ENCODE results near the gene SNAPC2.
A peak's percentile ranks its signal among the peaks of the same experiment; 100 is the strongest.
"Not testable (repeated sequence)": the region's sequence is repeated elsewhere in the genome, so short reads cannot be mapped to it uniquely, and the experiment has no call there.

Gene SNAPC2

DNA sequence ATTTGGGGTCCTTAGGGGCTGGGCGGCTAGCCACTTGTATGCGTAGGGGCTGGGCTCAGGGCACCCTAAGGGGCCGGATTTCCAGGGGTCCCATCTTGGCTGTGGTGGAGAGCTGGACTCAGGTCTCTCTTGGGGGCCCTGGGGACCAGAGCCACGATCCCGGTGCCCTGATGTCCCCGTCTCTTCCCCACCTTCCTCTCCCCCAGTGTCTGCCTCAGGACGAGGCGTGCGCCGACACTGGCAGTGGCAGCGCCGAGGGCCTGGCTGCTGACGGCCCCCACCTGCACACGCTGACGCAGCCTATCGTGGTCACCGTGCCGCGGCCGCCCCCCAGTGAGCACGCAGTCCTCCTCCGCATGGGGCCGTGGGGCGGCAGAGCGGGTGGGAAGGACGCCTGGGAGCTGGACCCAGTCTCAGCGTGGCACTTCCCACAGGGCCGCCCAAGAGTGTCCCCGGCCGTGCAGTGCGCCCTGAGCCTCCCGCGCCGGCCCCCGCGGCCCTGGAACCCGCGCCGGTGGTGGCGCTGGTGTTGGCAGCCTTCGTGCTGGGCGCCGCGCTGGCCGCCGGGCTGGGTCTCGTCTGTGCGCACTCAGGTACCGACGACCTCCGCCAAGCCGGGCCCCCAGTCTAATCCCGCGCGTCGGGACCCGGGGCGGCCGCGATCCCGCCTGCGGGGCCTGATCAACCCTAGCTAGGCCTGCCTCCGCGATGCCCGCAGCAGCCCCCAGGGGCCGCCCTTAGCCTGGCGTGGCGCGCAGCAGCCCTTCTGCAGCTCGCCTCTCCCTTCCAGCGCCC lies 2.7 kb upstream of the SNAPC2 start:
- H3K27me3 ChIP-seq (ENCODE audit: control insufficient read depth, insufficient read depth, low read length) = no peaks in the 10 kb centered on the region
- H3K4me2 ChIP-seq (ENCODE audit: low read length) = peak overlapping the region; percentile 61
- H3K9me3 ChIP-seq (ENCODE audit: control insufficient read depth, low read length) = no peaks in the 10 kb centered on the region
- no peaks in the 10 kb centered on the region for H3K36me3 ChIP-seq (ENCODE audit: control insufficient read depth, insufficient read depth, low read length)
- TF ChIP-seq, protein P1, sequence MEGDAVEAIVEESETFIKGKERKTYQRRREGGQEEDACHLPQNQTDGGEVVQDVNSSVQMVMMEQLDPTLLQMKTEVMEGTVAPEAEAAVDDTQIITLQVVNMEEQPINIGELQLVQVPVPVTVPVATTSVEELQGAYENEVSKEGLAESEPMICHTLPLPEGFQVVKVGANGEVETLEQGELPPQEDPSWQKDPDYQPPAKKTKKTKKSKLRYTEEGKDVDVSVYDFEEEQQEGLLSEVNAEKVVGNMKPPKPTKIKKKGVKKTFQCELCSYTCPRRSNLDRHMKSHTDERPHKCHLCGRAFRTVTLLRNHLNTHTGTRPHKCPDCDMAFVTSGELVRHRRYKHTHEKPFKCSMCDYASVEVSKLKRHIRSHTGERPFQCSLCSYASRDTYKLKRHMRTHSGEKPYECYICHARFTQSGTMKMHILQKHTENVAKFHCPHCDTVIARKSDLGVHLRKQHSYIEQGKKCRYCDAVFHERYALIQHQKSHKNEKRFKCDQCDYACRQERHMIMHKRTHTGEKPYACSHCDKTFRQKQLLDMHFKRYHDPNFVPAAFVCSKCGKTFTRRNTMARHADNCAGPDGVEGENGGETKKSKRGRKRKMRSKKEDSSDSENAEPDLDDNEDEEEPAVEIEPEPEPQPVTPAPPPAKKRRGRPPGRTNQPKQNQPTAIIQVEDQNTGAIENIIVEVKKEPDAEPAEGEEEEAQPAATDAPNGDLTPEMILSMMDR (IDR thresholded peaks at IDR 0.05) = peak; percentile 70
- H3K4me1 ChIP-seq = peaks cover 3% of the 10 kb centered on the region
- peak overlapping the region; percentile 45 for H3K4me3 ChIP-seq (ENCODE audit: low read depth, low read length)
- no peaks in the 10 kb centered on the region for H3K79me2 ChIP-seq
- H3K27ac ChIP-seq = peak overlapping the region; percentile 83
- peak overlapping the region; percentile 17 for H3K9ac ChIP-seq
- H2AFZ ChIP-seq = peak overlapping the region; percentile 65

DNA sequence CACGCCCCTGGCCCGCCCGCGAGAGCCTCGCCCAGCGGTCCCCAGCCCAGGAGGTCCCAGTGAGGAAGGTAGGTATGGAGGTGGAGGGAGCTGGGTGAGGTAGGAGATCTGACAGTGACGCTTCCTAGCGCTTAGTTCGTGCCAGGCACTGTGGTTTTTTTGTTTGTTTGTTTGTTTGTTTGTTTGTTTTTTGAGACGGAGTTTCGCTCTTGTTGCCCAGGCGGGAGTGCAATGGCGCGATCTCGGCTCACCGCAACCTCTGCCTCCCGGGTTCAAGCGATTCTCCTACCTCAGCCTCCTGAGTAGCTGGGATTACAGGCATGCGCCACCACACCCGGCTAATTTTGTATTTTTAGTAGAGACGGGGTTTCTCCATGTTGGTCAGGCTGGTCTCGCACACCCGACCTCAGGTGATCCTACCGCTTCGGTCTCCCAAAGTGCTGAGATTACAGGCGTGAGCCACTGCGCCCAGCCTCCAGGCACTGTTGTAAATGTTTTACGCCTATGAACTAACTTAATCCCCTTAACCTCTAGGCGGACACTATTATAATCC lies 2.0 kb upstream of the SNAPC2 start:
- H3K9me3 ChIP-seq (ENCODE audit: control insufficient read depth, low read length); H3K79me2 ChIP-seq; H3K27me3 ChIP-seq (ENCODE audit: control insufficient read depth, insufficient read depth, low read length); H3K4me1 ChIP-seq; H3K36me3 ChIP-seq (ENCODE audit: control insufficient read depth, insufficient read depth, low read length): not testable (repeated sequence)
- Histone ChIP-seq H3K27ac (peak overlapping the region; percentile 83), H3K4me2 (ENCODE audit: low read length) (peak overlapping the region; percentile 61), H3K9ac (peak overlapping the region; percentile 17), H2AFZ (peak overlapping the region; percentile 65), H3K4me3 (ENCODE audit: low read depth, low read length) (peak overlapping the region; percentile 45)

DNA sequence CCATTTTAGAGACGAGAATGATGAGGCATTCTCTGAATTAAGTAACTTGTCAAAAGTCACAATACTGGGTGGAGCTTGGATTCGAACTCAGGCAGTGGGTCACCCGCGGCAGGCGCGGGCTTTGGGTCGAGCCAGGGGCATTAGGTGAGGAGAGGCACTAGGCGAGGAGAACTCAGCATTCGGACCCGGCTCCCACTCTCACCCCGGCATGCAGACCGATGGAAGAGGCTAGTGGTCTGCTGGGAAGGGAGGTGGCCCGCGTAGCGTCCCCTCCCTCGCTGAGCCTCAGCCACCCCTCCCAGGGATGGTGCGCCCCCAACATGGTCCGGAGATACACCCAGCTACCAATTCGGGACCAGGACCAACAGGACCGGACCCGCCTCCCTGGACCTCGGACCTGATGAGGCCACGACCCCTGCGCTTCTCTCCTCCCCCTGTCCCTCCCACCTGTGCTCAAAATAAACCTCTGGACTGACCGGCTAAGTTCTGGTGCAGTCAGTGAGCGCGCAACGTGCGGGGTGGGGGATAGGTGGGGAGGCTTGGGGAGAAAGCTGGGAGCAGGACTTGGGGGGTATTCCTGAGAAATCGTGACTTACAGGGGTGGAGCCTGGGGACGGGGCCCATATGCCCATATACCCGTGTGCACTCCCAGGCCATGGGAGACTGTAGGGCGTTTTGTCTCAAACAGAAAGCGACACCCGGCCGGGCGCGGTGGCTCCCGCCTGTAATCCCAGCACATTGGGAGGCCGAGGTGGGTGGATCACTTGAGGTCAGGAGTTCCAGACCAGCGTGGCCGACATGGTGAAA lies 1.3 kb upstream of the SNAPC2 start:
- no peaks in the 10 kb centered on the region for H3K27me3 ChIP-seq (ENCODE audit: control insufficient read depth, insufficient read depth, low read length)
- H3K36me3 ChIP-seq (ENCODE audit: control insufficient read depth, insufficient read depth, low read length) = no peaks in the 10 kb centered on the region
- TF ChIP-seq, protein P1 (IDR thresholded peaks at IDR 0.05) = no peak
- no peaks in the 10 kb centered on the region for H3K9me3 ChIP-seq (ENCODE audit: control insufficient read depth, low read length)
- no peak overlapping the region for H3K4me3 ChIP-seq (ENCODE audit: low read depth, low read length)
- H2AFZ ChIP-seq = no peak overlapping the region
- no peak overlapping the region for H3K9ac ChIP-seq
- no peak overlapping the region for H3K27ac ChIP-seq
- no peaks in the 10 kb centered on the region for H3K79me2 ChIP-seq
- H3K4me2 ChIP-seq (ENCODE audit: low read length) = peak overlapping the region; percentile 93
- H3K4me1 ChIP-seq = peaks cover 3% of the 10 kb centered on the region

DNA sequence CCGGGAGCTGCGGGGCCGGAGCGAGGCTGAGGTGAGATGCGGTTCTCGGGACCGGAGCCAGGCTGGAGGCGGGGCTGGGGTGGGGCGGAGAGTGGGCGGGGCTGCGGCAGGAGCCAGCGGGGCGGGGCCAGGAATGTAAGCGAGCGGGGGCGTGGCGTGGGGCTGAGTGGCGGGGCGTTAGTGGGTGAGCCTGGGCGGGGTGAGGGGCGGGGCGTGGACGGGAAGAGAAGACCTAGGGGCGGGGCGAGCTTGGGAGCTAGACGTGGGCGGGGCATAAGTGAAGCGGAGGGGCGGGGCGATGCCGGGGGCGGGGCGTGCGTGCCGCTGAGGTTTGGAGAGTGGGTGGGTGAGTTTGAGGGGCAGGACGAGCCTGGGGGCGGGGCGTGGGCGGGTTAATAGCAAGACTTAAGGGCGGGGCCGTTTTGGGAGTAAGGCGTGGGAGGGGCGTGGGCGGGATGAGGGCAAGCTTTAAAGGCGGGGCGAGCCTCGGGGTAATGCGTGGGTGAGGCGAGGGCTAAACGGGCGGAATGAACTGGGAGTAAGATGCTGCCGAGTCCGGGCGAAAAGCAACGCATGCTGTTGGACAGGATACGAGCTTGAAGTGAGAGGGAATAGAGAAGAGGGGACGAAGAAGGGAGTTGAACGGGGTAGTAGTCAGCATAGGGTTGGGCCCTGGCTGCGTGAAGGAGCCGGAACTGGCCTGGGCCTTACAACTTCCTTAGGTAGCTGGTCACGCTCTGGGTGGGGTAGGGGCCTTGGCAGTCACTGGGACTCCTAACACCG lies 572 bp downstream of the SNAPC2 start:
- TF ChIP-seq, protein P1 (IDR thresholded peaks at IDR 0.05) = no peak
- Histone ChIP-seq H3K4me2 (ENCODE audit: low read length) (peak overlapping the region; percentile 93), H3K9me3 (ENCODE audit: control insufficient read depth, low read length) (no peaks in the 10 kb centered on the region), H3K9ac (no peak overlapping the region), H3K79me2 (no peaks in the 10 kb centered on the region), H2AFZ (peak overlapping the region; percentile 93), H3K36me3 (ENCODE audit: control insufficient read depth, insufficient read depth, low read length) (no peaks in the 10 kb centered on the region), H3K4me1 (peaks cover 3% of the 10 kb centered on the region), H3K4me3 (ENCODE audit: low read depth, low read length) (peak overlapping the region; percentile 93), H3K27ac (peak overlapping the region; percentile 95), H3K27me3 (ENCODE audit: control insufficient read depth, insufficient read depth, low read length) (no peaks in the 10 kb centered on the region)
